ENCODE measurements around the gene POLR3E.

The POLR3E gene

GRCh38 chr16:22317001-22317530 is 19.9 kb downstream of the POLR3E start:
- DNase-seq (ENCODE audit: low read depth in 2 of 2), result no peak

DNA sequence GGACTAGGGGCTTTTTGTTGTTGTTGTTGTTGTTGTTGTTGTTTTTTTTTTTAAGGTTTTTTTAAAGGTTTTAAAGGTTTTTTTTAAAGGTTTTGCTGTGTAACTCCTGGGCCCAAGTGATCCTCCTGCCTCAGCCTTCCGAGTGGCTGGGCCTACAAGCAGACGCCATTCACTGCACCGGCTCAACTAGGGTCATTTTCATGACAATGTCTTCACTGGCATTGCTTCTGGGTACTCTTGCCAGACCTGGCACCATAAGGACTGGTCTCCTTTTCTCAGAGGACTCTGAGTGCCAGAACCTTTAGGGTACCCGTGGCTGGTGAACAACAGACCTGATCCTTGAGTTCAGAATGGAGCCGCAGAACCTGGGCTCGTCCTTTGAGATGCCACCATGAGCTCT is 20.4 kb downstream of the POLR3E start:
- DNase-seq (ENCODE audit: low read depth in 2 of 2), result no peak

- DNase-seq (ENCODE audit: low read depth in 2 of 2), result peak; percentile 18 to 21
Observed at GRCh38 chr16:22318690-22319358, 21.6 kb downstream of the POLR3E start.

DNA sequence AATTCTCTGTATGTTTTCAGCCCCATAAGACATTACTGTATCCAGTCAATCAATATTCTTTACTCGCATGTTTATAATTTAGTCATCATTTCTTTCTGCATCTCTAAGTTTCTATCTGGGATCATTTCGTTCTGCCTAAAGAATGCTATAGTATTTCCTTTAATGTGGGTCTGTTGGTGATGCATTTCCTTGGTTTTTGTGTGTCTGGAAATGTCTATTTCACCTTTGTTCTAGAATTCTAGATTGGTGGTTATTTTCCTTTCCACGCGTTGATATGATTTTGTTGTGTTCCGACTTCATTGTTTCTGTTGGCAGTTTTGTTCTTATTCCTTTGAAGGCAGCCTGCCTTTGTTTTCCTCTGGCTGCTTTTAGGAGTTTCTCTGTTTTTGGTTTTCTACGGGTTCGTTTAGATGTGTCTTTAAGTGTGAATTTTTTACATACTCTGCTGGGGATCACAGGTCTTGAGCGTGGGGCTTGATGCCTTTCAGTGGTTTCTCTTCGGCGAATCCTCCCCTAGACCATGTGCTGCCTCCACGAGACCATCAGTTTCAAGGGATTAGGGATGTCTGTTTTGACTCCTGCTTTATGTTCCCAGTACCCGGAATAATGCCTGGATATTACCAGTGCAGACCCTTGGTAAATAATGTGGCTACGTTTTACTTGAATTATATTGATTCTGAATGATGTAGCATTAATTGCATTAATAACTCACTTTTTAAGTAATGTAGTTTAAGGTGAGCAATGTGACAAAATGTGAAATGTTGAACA is 23.5 kb downstream of the POLR3E start:
- DNase-seq (ENCODE audit: low read depth in 2 of 2), result no peak

- peak; percentile 29 to 33 for DNase-seq (ENCODE audit: low read depth in 2 of 2)
Observed at GRCh38 chr16:22321340-22322001, 24.3 kb downstream of the POLR3E start.

GRCh38 chr16:22322021-22322471 is 24.8 kb downstream of the POLR3E start:
- no peak for DNase-seq (ENCODE audit: low read depth in 2 of 2)

DNA sequence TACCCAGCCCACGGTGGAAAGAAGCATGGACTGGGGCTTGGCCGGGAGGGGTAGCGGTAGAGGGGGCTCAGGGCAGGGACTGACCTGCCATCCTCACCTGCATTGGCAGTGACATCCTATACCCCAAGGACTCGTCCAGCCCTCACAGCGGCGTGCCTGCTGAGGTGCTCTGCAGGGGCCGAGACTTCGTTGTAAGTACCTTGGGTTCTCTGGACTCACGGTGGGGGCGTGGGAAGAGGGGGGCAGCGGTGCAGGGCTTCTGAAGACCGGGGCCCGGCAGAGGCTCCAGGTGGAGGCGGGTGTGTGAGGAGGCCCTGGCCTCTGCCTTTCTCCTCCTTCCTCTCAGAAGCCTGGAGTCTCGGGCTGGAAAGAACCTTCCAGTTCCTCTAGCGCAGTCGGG is 25.5 kb downstream of the POLR3E start:
- no peak for DNase-seq (ENCODE audit: low read depth in 2 of 2)

DNA sequence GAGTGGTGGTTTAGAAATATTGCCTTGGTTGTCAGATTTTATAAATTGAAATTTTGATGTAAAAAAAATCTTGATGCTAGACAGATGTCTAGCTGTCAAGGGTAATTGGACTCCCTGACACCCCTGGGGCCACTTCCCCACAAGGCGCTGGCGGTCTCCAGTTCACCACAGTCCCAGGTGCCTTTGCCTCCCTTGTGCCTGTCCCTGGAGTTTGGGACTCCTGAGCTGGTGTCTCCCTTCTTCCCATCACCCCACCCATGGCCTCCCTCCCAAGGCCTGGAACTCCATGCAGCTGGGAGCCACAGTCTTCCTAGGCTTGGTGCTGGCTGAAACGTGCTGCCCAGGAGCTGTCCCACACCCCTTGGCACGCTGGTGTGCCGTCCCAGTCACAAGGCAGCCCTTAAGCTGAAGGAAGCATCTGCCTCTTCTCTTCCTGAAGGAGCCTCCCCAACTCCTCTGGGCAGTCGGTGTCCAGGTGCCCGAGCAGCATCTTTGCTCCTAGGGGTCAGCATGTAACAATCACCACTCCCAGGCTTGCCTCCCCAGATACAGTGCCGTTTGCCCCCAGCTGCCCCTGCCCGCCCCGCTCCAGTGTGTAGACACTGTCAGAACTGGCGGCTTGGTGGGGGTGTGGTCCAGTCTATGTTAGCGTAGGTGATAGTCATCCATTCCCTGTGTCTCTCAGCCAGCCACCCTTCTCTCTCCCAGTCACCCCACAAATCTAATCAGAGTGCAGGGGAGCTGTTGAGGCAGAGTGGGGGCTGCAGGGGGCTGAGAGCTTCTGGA is 26.2 kb downstream of the POLR3E start:
- no peak for DNase-seq (ENCODE audit: low read depth in 2 of 2)

GRCh38 chr16:22323959-22324786 is 27.0 kb downstream of the POLR3E start:
- no peak for DNase-seq (ENCODE audit: low read depth in 2 of 2)

DNA sequence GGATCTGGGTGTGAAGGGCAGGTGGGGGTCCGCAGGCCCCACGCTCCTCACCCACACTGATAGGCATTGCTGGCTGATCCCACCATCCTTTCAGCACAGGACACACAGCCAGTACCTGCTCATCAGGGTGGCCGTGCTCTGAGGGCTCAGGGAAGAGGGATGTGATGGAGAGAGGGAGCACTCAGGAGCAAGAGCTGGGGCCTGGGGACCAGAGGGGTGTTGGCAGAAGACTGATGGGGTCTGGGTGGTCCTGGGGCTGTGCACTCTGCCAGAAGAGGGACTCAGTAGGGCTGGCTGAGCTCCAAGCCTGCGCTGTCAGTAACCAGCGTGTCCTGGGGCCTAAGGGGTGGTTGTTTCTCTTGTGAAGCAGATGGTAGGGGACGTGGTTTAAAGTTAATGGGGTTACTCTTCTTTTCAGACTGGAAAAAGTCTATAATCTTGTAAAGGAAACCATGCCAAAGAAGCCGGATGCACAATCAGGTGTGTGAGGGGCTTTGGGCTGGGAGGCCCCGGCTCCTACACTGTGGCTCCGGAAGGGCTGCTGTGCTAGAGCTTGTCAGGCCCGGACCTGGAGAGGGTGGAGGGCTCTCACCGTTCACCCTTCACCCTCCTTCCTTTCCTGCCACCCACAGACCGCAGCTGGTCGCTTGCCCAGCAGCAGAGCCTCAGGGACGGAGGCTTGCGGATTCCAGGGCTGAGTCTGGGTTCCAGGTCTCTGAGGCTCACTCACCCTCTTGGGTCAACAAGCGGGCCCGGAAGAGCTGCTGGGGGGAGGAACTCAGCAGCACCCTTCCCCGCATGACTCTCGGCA is 27.8 kb downstream of the POLR3E start:
- no peak for DNase-seq (ENCODE audit: low read depth in 2 of 2)

DNA sequence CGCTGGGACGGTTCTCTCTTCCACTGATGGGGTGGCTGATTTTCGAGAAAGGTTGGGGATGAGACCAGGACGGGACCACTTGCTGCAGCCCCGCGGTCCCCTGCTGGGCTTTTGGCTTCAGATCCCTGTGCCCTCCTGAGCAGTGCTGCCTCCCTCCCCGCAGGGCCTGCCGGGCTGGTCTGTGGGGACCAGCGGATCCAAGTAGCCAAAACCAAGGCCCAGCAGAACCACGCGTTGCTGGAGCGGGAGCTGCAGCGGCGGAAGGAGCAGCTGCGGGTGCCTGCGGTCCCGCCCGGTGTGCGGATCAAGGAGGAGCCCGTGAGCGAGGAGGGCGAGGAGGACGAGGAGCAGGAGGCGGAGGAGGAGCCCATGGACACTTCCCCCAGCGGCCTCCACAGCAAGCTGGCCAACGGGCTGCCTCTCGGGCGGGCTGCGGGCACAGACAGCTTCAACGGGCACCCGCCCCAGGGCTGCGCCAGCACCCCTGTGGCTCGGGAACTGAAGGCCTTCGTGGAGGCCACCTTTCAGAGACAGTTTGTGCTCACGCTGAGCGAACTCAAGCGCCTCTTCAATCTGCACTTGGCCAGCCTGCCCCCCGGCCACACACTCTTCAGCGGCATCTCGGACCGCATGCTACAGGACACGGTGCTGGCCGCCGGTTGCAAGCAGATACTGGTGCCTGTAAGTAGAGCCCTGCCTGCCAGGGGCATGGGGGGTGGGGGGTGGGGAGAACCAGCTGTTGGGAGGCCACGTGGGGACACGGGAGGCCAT is 28.6 kb downstream of the POLR3E start:
- no peak for DNase-seq (ENCODE audit: low read depth in 2 of 2)

- no peak for DNase-seq (ENCODE audit: low read depth in 2 of 2)
Observed at GRCh38 chr16:22326369-22326652, 29.1 kb downstream of the POLR3E start.

- no peak for DNase-seq (ENCODE audit: low read depth in 2 of 2)
Observed at GRCh38 chr16:22326771-22327445, 29.7 kb downstream of the POLR3E start.

- DNase-seq (ENCODE audit: low read depth in 2 of 2), result no peak
Observed at GRCh38 chr16:22327446-22327775, 30.2 kb downstream of the POLR3E start.

GRCh38 chr16:22328081-22328725 is 31.0 kb downstream of the POLR3E start:
- DNase-seq (ENCODE audit: low read depth in 2 of 2), result no peak

DNA sequence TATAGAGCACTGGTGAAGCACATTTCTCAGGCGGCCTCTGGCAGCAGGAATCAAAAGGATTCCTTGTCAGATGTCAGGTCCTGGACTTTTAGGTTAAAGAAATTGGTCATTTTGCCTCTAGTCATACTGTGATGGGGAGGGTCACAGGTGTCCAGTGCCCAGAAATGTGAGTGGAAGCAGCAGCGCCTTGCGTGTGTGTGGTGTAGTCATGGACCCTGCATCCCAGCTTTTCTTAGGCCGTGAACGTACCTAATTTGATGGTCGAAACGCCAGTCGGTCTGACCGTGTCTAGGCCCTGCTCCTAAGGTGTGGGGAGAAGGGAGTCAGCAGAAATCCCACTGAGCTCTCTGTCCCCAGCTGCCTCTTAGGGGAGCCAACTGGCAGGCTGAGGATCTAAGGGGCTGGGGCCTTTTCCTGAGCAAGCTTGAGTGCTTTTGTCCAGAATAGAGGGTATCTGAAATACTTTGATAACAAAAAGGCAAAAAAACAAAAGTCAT is 32.0 kb downstream of the POLR3E start:
- DNase-seq (ENCODE audit: low read depth in 2 of 2), result no peak

GRCh38 chr16:22330326-22330725 is 33.1 kb downstream of the POLR3E start:
- DNase-seq (ENCODE audit: low read depth in 2 of 2), result no peak

DNA sequence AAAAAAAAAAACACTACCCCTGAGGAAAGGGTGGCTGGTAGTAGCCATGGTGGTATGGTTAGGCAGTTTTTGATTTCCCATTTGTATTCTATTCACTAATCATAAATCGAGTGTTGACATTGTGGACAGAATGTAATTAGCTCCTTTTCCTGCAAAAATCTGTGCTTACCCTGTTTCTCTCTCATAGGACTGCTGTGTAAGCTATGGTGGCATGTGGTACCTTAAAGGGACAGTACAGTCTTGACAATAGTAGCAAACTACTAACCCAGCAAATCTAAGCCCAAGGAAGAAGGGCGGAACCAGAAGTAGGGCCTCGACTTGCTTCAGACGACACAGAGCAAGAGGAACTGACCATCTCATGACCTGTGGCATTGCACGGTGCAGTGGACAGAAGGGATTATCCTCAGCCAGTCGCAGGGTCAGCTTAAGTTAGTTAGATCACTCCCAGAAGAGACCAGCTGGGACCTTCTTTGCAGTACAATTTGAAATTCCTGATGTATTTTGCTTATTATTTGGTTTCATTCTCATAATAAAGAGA is 36.3 kb downstream of the POLR3E start:
- no peak for DNase-seq (ENCODE audit: low read depth in 2 of 2)
